Measurements from ENCODE around the gene OVCA2.
A peak's percentile ranks its signal among the peaks of the same experiment; 100 is the strongest.

OVCA2 gene

DNA sequence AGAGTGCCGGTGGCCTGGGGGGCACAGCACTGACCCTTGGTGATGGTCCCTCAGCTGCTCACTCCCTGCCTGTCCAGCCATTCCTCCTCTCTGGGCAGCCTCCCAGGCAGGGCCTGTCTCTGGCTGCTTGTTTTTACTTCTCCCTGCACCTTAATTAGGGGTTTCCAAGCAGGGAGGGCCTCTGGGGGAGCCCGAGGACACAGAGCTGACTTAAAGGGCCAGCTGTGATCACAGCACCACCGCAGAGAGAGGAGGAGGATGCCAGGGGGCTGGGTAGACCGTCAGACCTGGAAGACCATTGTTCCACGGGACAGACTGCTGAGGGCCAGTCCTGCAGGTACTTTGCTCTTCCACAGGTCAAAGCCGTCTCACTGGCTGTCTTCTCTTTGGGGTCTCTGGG, 13.1 kb upstream of the OVCA2 start:
- H3K27ac ChIP-seq (ENCODE audit: low read length) = no peak overlapping the region
- DNase-seq = no peak
- ATAC-seq (ENCODE audit: insufficient read depth, low read depth) = no peak
- TF ChIP-seq, protein P1, sequence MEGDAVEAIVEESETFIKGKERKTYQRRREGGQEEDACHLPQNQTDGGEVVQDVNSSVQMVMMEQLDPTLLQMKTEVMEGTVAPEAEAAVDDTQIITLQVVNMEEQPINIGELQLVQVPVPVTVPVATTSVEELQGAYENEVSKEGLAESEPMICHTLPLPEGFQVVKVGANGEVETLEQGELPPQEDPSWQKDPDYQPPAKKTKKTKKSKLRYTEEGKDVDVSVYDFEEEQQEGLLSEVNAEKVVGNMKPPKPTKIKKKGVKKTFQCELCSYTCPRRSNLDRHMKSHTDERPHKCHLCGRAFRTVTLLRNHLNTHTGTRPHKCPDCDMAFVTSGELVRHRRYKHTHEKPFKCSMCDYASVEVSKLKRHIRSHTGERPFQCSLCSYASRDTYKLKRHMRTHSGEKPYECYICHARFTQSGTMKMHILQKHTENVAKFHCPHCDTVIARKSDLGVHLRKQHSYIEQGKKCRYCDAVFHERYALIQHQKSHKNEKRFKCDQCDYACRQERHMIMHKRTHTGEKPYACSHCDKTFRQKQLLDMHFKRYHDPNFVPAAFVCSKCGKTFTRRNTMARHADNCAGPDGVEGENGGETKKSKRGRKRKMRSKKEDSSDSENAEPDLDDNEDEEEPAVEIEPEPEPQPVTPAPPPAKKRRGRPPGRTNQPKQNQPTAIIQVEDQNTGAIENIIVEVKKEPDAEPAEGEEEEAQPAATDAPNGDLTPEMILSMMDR (IDR thresholded peaks at IDR 0.05; ENCODE audit: borderline replicate concordance, extremely low read depth, low read length, poor library complexity, severe bottlenecking) = no peak
- TF ChIP-seq EZH2 (IDR thresholded peaks at IDR 0.05; ENCODE audit: borderline replicate concordance, low read depth, low read length, severe bottlenecking) = no peak
- H4K20me1 ChIP-seq (ENCODE audit: insufficient read depth, low read length) = peaks cover 6% of the 10 kb centered on the region; the same call in 1 of the 2 replicates
- H2AFZ ChIP-seq (ENCODE audit: low read depth, low read length) = no peak overlapping the region
- H3K9me3 ChIP-seq (ENCODE audit: insufficient read depth, low read length, severe bottlenecking) = no peaks in the 10 kb centered on the region
- no peak overlapping the region for H3K4me3 ChIP-seq (ENCODE audit: low read depth in 1 of 2, low read length in 2 of 2)
- H3K79me2 ChIP-seq (ENCODE audit: insufficient read depth, low read length) = peaks cover 23% of the 10 kb centered on the region
- peaks cover 4% of the 10 kb centered on the region; the same call in 1 of the 2 replicates for H3K36me3 ChIP-seq (ENCODE audit: insufficient read depth, low read length)
- peaks cover 24% of the 10 kb centered on the region for H3K27me3 ChIP-seq (ENCODE audit: insufficient read depth, low read length, poor library complexity)
- H3K4me2 ChIP-seq (ENCODE audit: insufficient read depth, low read length) = no peak overlapping the region
- no peak overlapping the region for H3K9ac ChIP-seq (ENCODE audit: low read depth, low read length)
- peaks cover 43% of the 10 kb centered on the region for H3K4me1 ChIP-seq (ENCODE audit: insufficient read depth, low read length)

DNA sequence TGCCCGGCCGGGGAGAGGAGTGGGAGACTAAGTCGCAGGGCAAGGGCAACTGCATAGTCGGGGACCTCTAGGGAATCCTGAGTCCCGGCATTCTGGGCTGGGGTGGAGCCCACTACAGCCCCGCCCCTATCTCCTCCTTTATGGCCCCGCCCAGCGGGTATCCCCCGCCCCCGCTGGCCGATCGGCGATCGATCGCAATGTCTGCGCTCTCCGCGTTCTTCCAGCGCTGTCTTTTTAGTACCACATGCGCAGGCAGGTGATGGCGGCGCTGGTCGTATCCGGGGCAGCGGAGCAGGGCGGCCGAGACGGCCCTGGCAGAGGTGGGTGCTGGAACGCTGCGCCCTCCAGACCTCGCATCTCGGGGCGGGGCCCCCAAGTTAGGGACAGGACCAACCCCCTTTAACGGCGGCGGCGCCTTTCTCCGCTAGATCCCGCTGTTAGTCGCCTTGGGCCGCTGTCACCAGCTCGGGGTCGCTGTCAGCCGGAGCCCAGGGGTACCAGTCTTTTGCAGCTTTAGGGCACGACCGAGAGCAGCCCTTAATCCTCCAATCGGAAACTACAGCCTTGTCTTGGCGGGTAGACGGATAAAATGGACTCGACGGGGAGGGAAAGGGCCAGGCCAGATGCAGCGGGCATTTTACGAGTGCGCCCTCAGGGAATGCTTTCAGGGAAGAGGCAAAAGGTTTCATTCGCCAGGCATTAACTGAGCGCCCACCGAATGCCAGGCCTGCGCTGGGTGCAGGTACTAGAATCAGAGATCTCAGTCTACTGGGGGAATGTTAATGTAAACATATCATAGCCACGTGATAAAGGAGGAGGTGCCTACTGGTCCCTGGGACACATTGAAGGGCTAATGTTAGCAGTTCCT, 11.7 kb upstream of the OVCA2 start, which contains the start of gene DPH1:
DPH1 (plus strand) TSS at position 243 of the 868 bp plus-strand sequence; CDS start at position 260, 17 bp downstream.
- Histone ChIP-seq H3K27me3 (ENCODE audit: insufficient read depth, low read length, poor library complexity) (peaks cover 13% of the 10 kb centered on the region), H3K4me1 (ENCODE audit: insufficient read depth, low read length) (peaks cover 35% of the 10 kb centered on the region), H3K9me3 (ENCODE audit: insufficient read depth, low read length, severe bottlenecking) (no peaks in the 10 kb centered on the region), H4K20me1 (ENCODE audit: insufficient read depth, low read length) (peaks cover 10% of the 10 kb centered on the region; the same call in 1 of the 2 replicates), H3K9ac (ENCODE audit: low read depth, low read length) (peak within 1 kb of the TSS; percentile 77), H3K4me2 (ENCODE audit: insufficient read depth, low read length) (peak within 1 kb of the TSS; percentile 95), H3K27ac (ENCODE audit: low read length) (peak within 1 kb of the TSS; percentile 70), H2AFZ (ENCODE audit: low read depth, low read length) (peak within 1 kb of the TSS; percentile 95), H3K36me3 (ENCODE audit: insufficient read depth, low read length) (peaks cover 7% of the 10 kb centered on the region; the same call in 1 of the 2 replicates), H3K79me2 (ENCODE audit: insufficient read depth, low read length) (peaks cover 23% of the 10 kb centered on the region), H3K4me3 (ENCODE audit: low read depth in 1 of 2, low read length in 2 of 2) (peak within 1 kb of the TSS; percentile 99)
- TF ChIP-seq, protein P1 (IDR thresholded peaks at IDR 0.05; ENCODE audit: borderline replicate concordance, extremely low read depth, low read length, poor library complexity, severe bottlenecking) = no peak
- TF ChIP-seq EZH2 (IDR thresholded peaks at IDR 0.05; ENCODE audit: borderline replicate concordance, low read depth, low read length, severe bottlenecking) = no peak
- ATAC-seq (ENCODE audit: insufficient read depth, low read depth) = peak; percentile 89
- DNase-seq = peak; percentile 87

DNA sequence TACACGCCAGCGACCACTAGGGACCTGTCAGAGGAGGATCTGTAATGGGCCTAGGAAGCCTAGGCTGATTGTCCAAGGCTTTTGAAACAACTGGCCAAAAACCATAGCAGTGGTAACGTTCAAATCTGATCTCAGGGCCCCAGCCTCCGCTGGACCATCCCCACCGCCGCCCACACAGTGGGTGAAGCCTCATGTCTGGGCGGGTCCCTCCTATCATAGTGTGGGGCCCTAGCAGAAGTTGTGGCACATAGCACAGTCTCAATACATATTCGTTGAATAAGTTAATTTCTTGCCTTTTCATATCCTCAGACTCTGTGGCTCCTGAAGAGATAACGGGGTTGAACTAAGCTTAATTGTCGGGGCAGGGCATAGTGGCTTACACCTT, 11.1 kb upstream of the OVCA2 start:
- no peaks in the 10 kb centered on the region for H3K9me3 ChIP-seq (ENCODE audit: insufficient read depth, low read length, severe bottlenecking)
- DNase-seq (no peak), ATAC-seq (ENCODE audit: insufficient read depth, low read depth) (peak; percentile 21; the same call in 1 of the 3 replicates)
- H3K9ac ChIP-seq (ENCODE audit: low read depth, low read length) = peak overlapping the region; percentile 77
- peaks cover 23% of the 10 kb centered on the region for H3K79me2 ChIP-seq (ENCODE audit: insufficient read depth, low read length)
- H3K36me3 ChIP-seq (ENCODE audit: insufficient read depth, low read length) = peaks cover 11% of the 10 kb centered on the region
- H2AFZ ChIP-seq (ENCODE audit: low read depth, low read length) = peak overlapping the region; percentile 95
- H3K27me3 ChIP-seq (ENCODE audit: insufficient read depth, low read length, poor library complexity) = peaks cover 7% of the 10 kb centered on the region
- H3K4me3 ChIP-seq (ENCODE audit: low read depth in 1 of 2, low read length in 2 of 2) = peak overlapping the region; percentile 99
- H3K4me2 ChIP-seq (ENCODE audit: insufficient read depth, low read length) = peak overlapping the region; percentile 95
- peaks cover 12% of the 10 kb centered on the region; the same call in 1 of the 2 replicates for H4K20me1 ChIP-seq (ENCODE audit: insufficient read depth, low read length)
- peaks cover 29% of the 10 kb centered on the region for H3K4me1 ChIP-seq (ENCODE audit: insufficient read depth, low read length)
- peak overlapping the region; percentile 70 for H3K27ac ChIP-seq (ENCODE audit: low read length)
- no peak for TF ChIP-seq EZH2 (IDR thresholded peaks at IDR 0.05; ENCODE audit: borderline replicate concordance, low read depth, low read length, severe bottlenecking)
- TF ChIP-seq, protein P1 (IDR thresholded peaks at IDR 0.05; ENCODE audit: borderline replicate concordance, extremely low read depth, low read length, poor library complexity, severe bottlenecking) = peak; percentile 72

All from DND-41 (cell line).